Aorta (tissue), 5 donors: ENCODE data around the gene HBQ1. TPM values are rescaled to one million over a fixed set of nuclear protein-coding genes. Genes with fewer than 3 reads are reported as not detected.
"Not testable (repeated sequence)": the region's sequence is repeated elsewhere in the genome, so short reads cannot be mapped to it uniquely, and the experiment has no call there.

ENCODE experiments used
- ATAC-seq: fragments of 200-7000 bp; cut with Tn5 transposase; one replicate; pipeline ENCODE4 v1.9.1; 2022; ENCODE audit warnings: moderate library complexity; ENCODE audit not compliant: low FRiP score
- DNase-seq, 2 donors: peaks; one replicate each; pipeline ENCODE4 v3.0.0-alpha.2; 2020
- H3K27ac ChIP-seq, 2 donors: one replicate each; pipeline ENCODE4 v1.5.1; 2013; ENCODE audit warnings: low read length in 2 of 2, mild to moderate bottlenecking in 2 of 2, moderate library complexity in 2 of 2, control low read depth in 1 of 2, inconsistent platforms in 1 of 2, low read depth in 1 of 2
- H3K27me3 ChIP-seq, 2 donors: one replicate each; pipeline ENCODE4 v1.6.1; 2013; ENCODE audit warnings: control low read depth in 1 of 2, low read length in 1 of 2, mild to moderate bottlenecking in 1 of 2, moderate library complexity in 1 of 2; ENCODE audit not compliant: insufficient read depth in 2 of 2, control insufficient read depth in 1 of 2
- H3K36me3 ChIP-seq, 2 donors: one replicate each; pipeline ENCODE4 v1.6.1; 2013; ENCODE audit warnings: control low read depth in 1 of 2, low read length in 1 of 2, mild to moderate bottlenecking in 1 of 2; ENCODE audit not compliant: insufficient read depth in 2 of 2, control insufficient read depth in 1 of 2
- H3K4me1 ChIP-seq, 2 donors: one replicate each; pipeline ENCODE4 v1.6.1; 2013; ENCODE audit warnings: low read length in 2 of 2, control low read depth in 1 of 2, mild to moderate bottlenecking in 1 of 2, moderate library complexity in 1 of 2; ENCODE audit not compliant: insufficient read depth in 2 of 2, control insufficient read depth in 1 of 2
- H3K4me3 ChIP-seq, 2 donors: one replicate each; pipeline ENCODE4 v1.5.1; 2013; ENCODE audit warnings: low read length in 2 of 2, control low read depth in 1 of 2, mild to moderate bottlenecking in 1 of 2
- H3K9me3 ChIP-seq: one replicate; pipeline ENCODE4 v1.6.1; 2013; ENCODE audit warnings: mild to moderate bottlenecking, low read length; ENCODE audit not compliant: control insufficient read depth
- WGBS, 2 donors: extraction: QIAGEN DNeasy Blood & Tissue Kit; methylation state at CpG; one replicate each; pipeline ENCODE4 v1.1.7; 2013; 5-methylcytosine and 5-hydroxymethylcytosine counted together
- intact Hi-C, 2 donors: fragments of 100-400 bp; cut with DNase I; formaldehyde crosslinking; loops; one replicate each; pipeline versions ENCODE4 v1.14.2 to v1.15.0; 2022
- polyA plus RNA-seq, 2 donors: library from polyadenylated mRNA; stranded (reverse); fragments of 200-250 nt; gene quantifications; one replicate each; pipeline ENCODE4 v1.2.3, GENCODE V29; 2013
- total RNA-seq, 2 donors: library from RNA; stranded (reverse); fragmentation: NEBNext Ultra II Directional; extraction: Animal tissue kit (Norgen Biotek cat#: 25700); gene quantifications; one replicate each; pipeline ENCODE4 v1.2.1, GENCODE V29; 2021
- donor health status: healthy with polysubstance abuse.
- donor health status: Bipolar disorder and iron deficiency.
- donor health status: DM: no; HTN: no; CAD: no.
- donor health status: DM: no; HTN: no; CAD: no.
- donor health status: DM: yes; HTN: yes; CAD: no.

HBQ1 gene
- total and polyA plus RNA-seq, 4 donors = not detected

DNA sequence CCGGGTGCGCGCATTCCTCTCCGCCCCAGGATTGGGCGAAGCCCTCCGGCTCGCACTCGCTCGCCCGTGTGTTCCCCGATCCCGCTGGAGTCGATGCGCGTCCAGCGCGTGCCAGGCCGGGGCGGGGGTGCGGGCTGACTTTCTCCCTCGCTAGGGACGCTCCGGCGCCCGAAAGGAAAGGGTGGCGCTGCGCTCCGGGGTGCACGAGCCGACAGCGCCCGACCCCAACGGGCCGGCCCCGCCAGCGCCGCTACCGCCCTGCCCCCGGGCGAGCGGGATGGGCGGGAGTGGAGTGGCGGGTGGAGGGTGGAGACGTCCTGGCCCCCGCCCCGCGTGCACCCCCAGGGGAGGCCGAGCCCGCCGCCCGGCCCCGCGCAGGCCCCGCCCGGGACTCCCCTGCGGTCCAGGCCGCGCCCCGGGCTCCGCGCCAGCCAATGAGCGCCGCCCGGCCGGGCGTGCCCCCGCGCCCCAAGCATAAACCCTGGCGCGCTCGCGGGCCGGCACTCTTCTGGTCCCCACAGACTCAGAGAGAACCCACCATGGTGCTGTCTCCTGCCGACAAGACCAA is 7.8 kb upstream of the HBQ1 start, which contains the start of gene HBA2:
TSS of gene HBA2 (plus strand) at position 503 of the 568 bp plus-strand sequence. CDS start at position 540, 37 bp downstream.
- H3K36me3 ChIP-seq, H3K27ac ChIP-seq, H3K4me1 ChIP-seq, H3K9me3 ChIP-seq, H3K27me3 ChIP-seq, DNase-seq, H3K4me3 ChIP-seq, intact Hi-C loops, ATAC-seq: not testable (repeated sequence)
- WGBS, 2 donors = no CpG with 5 or more reads among the region's 74 CpGs

DNA sequence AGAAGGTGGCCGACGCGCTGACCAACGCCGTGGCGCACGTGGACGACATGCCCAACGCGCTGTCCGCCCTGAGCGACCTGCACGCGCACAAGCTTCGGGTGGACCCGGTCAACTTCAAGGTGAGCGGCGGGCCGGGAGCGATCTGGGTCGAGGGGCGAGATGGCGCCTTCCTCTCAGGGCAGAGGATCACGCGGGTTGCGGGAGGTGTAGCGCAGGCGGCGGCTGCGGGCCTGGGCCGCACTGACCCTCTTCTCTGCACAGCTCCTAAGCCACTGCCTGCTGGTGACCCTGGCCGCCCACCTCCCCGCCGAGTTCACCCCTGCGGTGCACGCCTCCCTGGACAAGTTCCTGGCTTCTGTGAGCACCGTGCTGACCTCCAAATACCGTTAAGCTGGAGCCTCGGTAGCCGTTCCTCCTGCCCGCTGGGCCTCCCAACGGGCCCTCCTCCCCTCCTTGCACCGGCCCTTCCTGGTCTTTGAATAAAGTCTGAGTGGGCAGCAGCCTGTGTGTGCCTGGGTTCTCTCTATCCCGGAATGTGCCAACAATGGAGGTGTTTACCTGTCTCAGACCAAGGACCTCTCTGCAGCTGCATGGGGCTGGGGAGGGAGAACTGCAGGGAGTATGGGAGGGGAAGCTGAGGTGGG is 6.9 kb upstream of the HBQ1 start:
- H3K9me3 ChIP-seq, H3K27me3 ChIP-seq, DNase-seq, H3K36me3 ChIP-seq, H3K4me3 ChIP-seq, ATAC-seq, intact Hi-C loops, H3K4me1 ChIP-seq, H3K27ac ChIP-seq: not testable (repeated sequence)
- WGBS, 2 donors = 3 to 5% methylated on average over 20 to 32 of the region's 44 CpGs

DNA sequence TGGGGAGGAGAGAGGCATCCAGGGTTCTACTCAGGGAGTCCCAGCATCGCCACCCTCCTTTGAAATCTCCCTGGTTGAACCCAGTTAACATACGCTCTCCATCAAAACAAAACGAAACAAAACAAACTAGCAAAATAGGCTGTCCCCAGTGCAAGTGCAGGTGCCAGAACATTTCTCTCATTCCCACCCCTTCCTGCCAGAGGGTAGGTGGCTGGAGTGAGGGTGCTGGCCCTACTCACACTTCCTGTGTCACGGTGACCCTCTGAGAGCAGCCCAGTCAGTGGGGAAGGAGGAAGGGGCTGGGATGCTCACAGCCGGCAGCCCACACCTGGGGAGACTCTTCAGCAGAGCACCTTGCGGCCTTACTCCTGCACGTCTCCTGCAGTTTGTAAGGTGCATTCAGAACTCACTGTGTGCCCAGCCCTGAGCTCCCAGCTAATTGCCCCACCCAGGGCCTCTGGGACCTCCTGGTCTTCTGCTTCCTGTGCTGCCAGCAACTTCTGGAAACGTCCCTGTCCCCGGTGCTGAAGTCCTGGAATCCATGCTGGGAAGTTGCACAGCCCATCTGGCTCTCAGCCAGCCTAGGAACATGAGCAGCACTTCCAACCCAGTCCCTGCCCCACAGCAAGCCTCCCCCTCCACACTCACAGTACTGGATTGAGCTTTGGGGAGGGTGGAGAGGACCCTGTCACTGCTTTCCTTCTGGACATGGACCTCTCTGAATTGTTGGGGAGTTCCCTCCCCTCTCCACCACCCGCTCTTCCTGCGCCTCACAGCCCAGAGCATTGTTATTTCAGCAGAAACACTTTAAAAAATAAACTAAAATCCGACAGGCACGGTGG is 6.1 kb upstream of the HBQ1 start:
- intact Hi-C loops, H3K36me3 ChIP-seq, H3K9me3 ChIP-seq, H3K27me3 ChIP-seq, ATAC-seq, H3K27ac ChIP-seq, H3K4me1 ChIP-seq, DNase-seq, H3K4me3 ChIP-seq: not testable (repeated sequence)
- WGBS, 2 donors = 12 to 14% methylated on average over 6 to 9 of the region's 13 CpGs

DNA sequence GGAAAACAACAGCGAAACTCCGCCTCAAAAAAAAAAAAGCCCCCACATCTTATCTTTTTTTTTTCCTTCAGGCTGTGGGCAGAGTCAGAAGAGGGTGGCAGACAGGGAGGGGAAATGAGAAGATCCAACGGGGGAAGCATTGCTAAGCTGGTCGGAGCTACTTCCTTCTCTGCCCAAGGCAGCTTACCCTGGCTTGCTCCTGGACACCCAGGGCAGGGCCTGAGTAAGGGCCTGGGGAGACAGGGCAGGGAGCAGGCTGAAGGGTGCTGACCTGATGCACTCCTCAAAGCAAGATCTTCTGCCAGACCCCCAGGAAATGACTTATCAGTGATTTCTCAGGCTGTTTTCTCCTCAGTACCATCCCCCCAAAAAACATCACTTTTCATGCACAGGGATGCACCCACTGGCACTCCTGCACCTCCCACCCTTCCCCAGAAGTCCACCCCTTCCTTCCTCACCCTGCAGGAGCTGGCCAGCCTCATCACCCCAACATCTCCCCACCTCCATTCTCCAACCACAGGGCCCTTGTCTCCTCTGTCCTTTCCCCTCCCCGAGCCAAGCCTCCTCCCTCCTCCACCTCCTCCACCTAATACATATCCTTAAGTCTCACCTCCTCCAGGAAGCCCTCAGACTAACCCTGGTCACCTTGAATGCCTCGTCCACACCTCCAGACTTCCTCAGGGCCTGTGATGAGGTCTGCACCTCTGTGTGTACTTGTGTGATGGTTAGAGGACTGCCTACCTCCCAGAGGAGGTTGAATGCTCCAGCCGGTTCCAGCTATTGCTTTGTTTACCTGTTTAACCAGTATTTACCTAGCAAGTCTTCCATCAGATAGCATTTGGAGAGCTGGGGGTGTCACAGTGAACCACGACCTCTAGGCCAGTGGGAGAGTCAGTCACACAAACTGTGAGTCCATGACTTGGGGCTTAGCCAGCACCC is 5.0 kb upstream of the HBQ1 start:
- ATAC-seq = no peak
- Histone ChIP-seq H3K27ac (no peak overlapping the region), H3K9me3 (no peaks in the 10 kb centered on the region), H3K27me3 (no peaks in the 10 kb centered on the region), H3K4me3 (no peak overlapping the region), H3K4me1 (no peaks in the 10 kb centered on the region), H3K36me3 (no peaks in the 10 kb centered on the region)
- WGBS, 2 donors = 23 to 29% methylated on average over 8 of the region's 8 CpGs
- intact Hi-C loops = no loop called here
- no peak for DNase-seq

DNA sequence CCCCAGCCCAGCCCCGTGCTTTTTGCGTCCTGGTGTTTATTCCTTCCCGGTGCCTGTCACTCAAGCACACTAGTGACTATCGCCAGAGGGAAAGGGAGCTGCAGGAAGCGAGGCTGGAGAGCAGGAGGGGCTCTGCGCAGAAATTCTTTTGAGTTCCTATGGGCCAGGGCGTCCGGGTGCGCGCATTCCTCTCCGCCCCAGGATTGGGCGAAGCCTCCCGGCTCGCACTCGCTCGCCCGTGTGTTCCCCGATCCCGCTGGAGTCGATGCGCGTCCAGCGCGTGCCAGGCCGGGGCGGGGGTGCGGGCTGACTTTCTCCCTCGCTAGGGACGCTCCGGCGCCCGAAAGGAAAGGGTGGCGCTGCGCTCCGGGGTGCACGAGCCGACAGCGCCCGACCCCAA is 4.3 kb upstream of the HBQ1 start:
- H3K27ac ChIP-seq, H3K9me3 ChIP-seq, ATAC-seq, DNase-seq, intact Hi-C loops, H3K4me1 ChIP-seq, H3K27me3 ChIP-seq, H3K36me3 ChIP-seq, H3K4me3 ChIP-seq: not testable (repeated sequence)
- 1% methylated on average over 15 to 27 of the region's 39 CpGs for WGBS, 2 donors

DNA sequence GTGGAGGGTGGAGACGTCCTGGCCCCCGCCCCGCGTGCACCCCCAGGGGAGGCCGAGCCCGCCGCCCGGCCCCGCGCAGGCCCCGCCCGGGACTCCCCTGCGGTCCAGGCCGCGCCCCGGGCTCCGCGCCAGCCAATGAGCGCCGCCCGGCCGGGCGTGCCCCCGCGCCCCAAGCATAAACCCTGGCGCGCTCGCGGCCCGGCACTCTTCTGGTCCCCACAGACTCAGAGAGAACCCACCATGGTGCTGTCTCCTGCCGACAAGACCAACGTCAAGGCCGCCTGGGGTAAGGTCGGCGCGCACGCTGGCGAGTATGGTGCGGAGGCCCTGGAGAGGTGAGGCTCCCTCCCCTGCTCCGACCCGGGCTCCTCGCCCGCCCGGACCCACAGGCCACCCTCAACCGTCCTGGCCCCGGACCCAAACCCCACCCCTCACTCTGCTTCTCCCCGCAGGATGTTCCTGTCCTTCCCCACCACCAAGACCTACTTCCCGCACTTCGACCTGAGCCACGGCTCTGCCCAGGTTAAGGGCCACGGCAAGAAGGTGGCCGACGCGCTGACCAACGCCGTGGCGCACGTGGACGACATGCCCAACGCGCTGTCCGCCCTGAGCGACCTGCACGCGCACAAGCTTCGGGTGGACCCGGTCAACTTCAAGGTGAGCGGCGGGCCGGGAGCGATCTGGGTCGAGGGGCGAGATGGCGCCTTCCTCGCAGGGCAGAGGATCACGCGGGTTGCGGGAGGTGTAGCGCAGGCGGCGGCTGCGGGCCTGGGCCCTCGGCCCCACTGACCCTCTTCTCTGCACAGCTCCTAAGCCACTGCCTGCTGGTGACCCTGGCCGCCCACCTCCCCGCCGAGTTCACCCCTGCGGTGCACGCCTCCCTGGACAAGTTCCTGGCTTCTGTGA is 3.5 kb upstream of the HBQ1 start, which contains the start of gene HBA1:
TSS of gene HBA1 (plus strand) at position 204 of the 906 bp plus-strand sequence. CDS start at position 241, 37 bp downstream.
- DNase-seq = not testable (repeated sequence)

DNA sequence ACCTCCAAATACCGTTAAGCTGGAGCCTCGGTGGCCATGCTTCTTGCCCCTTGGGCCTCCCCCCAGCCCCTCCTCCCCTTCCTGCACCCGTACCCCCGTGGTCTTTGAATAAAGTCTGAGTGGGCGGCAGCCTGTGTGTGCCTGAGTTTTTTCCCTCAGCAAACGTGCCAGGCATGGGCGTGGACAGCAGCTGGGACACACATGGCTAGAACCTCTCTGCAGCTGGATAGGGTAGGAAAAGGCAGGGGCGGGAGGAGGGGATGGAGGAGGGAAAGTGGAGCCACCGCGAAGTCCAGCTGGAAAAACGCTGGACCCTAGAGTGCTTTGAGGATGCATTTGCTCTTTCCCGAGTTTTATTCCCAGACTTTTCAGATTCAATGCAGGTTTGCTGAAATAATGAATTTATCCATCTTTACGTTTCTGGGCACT is 2.9 kb upstream of the HBQ1 start:
- intact Hi-C loops = no loop called here
- no peaks in the 10 kb centered on the region for H3K27me3 ChIP-seq

More for the DNA sequence above, 3.5 kb upstream of the HBQ1 start, which contains the start of gene HBA1:
- H3K9me3 ChIP-seq, H3K36me3 ChIP-seq, H3K4me3 ChIP-seq, H3K27me3 ChIP-seq, H3K4me1 ChIP-seq, intact Hi-C loops, H3K27ac ChIP-seq, ATAC-seq: not testable (repeated sequence)
- 3% methylated on average over 19 to 44 of the region's 88 CpGs for WGBS, 2 donors

More for the DNA sequence above, 2.9 kb upstream of the HBQ1 start:
- WGBS, 2 donors = 1 to 3% methylated on average over 13 of the region's 13 CpGs
- ATAC-seq (no peak), DNase-seq (no peak)
- H3K4me1 ChIP-seq = no peaks in the 10 kb centered on the region
- no peak overlapping the region for H3K27ac ChIP-seq
- H3K36me3 ChIP-seq = no peaks in the 10 kb centered on the region
- no peak overlapping the region for H3K4me3 ChIP-seq
- H3K9me3 ChIP-seq = no peaks in the 10 kb centered on the region
